NCI-H1417 (cell line): Measurements from ENCODE around the gene MCU.

Experiments used
- DNase-seq, 3 experiments: peaks; one replicate each; lab custom pipeline; 2025; lab: John Stamatoyannopoulos, UW

The MCU gene

DNA sequence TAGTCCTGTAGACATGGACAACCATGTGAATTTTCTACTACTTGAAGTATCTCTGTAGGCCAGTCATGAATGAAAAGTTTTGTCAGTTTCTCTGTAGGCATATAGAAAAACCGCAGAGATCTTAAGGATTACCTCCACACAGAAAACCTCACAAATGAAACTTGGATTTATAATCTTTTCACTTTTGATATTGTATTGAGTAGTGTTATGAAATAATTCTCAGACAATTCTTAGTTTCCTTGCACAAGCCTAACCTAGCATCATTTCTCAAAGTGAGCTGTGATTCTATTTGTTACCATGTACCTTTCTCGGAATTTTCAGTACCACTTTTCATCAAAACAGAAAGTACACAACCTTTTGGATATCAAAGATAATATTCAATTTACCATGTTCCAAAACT lies 150.2 kb downstream of the MCU start:
- no peak for DNase-seq

GRCh38 chr10:72846238-72846637 lies 154.3 kb downstream of the MCU start:
- DNase-seq, result no peak

DNA sequence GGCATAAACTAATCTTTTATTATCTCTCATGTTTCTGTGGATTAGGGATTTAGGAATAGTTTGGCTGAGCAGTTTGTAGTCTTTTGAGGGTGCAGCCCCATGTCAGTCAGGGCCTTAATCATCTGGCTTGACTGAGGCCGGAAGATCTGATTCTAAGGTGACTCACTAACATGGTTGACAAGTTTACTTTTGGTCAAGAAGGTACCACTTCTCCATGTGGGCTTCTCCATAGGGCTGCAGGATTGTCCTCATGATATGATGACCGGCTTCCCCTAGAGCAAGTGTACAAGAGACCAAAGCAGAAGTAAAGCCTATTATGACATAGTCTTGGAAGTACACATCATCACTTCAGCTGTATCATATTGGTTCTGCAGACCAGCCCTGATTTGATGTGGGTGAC lies 155.7 kb downstream of the MCU start:
- no peak for DNase-seq

GRCh38 chr10:72850861-72851260 lies 158.9 kb downstream of the MCU start:
- no peak for DNase-seq

- DNase-seq, result no peak
Observed at GRCh38 chr10:72851509-72851908, 159.6 kb downstream of the MCU start.

DNA sequence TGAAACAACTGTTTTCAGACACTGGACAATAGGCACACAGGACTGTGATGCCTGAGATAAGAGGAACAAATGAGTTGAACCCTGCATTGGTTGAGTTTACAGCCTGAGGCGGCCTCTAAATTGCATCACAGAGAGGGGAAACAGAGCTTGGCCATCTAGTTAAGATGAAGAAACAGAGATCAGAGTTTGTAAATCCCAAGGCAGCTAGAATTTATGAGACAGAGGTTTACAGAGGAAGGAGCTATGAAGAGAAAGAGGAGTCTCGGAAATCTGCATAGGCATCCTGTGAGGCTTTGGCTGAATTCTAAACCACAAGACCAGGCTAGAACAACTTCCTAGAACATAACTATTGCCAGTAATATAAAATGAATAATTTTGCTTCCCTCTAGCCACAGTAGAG lies 160.6 kb downstream of the MCU start:
- no peak for DNase-seq

DNA sequence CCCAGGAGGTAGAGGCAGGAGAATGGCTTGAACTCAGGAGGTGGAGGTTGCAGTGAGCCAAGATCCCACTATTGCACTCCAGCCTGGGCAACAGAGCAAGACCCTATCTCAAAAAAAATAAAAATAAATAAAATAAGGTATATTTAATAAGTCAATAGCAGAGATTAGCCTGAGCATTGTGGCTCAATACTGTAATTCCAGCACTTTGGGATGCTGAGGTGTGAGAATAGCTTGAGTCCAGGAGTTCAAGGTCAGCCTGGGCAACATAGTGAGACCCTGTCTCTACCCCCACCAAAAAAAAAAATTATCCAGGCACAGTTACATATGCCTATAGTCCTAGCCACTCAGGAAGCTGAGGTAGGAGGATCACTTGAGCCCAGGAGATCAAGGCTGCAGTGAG lies 163.2 kb downstream of the MCU start:
- no peak for DNase-seq

DNA sequence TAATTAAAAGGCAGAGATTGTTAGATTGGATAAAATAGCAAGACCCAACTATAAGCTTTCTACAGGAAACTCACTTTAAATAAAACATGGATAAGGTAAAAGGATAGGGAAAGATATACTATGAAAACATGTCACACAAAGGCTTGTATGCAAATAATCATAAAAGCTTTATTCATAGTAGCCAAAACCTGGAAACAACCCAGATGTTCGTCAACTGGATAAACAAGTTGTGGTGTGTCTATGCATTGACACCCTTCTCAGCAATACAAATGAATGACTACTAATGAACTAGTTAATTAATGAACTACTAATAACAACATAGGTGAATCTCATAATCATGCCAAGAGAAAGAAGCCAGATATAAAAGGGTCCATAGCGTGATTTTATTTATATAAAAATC lies 163.8 kb downstream of the MCU start:
- DNase-seq, result no peak

GRCh38 chr10:72858067-72858466 lies 166.1 kb downstream of the MCU start:
- no peak for DNase-seq

DNA sequence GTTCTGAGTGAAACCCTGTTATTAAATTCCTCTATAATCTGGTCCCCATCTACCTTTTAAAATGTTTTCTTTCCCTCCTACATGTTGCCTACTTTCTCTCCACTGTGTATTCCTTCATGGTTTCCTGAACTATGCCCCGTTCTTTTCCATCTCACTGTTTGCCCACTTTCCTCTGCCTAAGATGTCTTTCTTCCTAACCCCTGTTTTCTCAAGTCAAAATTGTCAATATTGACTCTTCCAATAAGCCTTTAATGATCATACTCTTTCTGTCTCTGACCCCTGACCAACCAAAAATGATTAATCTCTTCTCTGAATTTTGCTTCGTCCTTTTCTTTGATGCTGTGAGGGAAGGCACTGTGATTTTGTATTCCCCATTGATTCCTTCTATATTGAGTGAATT lies 171.0 kb downstream of the MCU start:
- no peak for DNase-seq

DNA sequence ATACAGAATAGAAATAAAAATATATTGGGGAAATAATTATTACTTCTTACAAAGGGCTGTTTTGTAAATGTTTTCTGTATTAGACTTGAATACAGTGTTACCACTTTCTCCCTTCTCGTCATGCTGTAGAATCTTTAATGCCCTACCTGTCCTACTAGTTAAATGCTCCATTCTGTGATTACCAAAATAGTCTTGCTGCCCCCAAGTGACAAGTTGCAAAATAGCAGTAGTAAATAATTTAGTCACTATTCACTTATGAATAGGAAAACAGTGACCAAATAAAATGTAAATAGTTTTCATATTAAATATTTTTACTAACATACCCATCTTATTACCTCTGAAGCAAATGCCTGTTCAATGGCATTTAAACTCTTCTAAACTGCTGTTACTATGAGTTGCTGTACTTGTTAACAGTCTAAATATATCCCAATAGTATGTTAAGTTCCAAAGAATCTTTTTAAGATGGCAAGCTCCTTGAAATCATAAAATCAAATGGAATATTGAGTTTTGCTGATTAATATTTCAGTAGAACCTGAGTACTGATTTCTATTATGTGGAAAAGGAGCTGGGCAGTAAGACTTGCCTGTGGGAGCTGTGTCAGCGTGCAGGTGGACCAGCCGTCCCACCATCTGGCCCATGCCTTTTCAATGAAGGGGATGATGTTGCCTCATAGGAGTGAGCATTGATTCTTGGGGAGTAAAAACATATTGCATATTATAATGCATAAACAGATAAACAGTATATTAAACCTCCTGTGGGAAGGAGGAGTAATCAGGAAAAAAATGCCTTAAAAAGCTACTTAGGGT lies 183.5 kb downstream of the MCU start:
- DNase-seq, result peak in 1 of 3 experiments; percentile 37

- no peak for DNase-seq
Observed at GRCh38 chr10:72879245-72879644, 187.3 kb downstream of the MCU start.

GRCh38 chr10:72881291-72881690 lies 189.3 kb downstream of the MCU start:
- no peak for DNase-seq

- no peak for DNase-seq
Observed at GRCh38 chr10:72883861-72884260, 191.9 kb downstream of the MCU start.

- no peak for DNase-seq
Observed at GRCh38 chr10:72885953-72886352, 194.0 kb downstream of the MCU start.

- peak in 1 of 3 experiments; percentile 2 for DNase-seq
Observed at GRCh38 chr10:72886621-72887020, 194.7 kb downstream of the MCU start.

GRCh38 chr10:72887043-72887442 lies 195.1 kb downstream of the MCU start:
- DNase-seq, result no peak

- no peak for DNase-seq
Observed at GRCh38 chr10:72888151-72888638, 196.3 kb downstream of the MCU start.

DNA sequence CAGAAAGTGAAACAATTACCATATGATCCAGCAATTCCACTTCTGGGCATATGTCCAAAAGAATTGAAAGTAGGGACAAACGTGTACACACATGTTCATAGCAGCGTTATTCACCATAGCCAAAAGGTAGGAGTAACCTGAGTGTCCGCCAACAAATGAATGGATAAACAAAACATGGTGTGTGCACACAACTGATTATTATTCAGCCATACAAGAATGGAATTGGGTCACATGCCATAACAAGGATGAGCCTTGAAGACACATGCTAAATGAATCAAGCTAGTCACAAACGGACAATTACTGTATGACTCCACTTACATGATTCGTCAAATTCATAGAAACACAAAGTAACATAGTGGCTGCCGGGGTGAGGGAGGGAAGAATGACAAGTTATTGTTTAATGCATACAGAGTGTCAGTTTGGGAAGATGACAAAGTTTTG lies 197.5 kb downstream of the MCU start:
- DNase-seq, result peak in 2 of 3 experiments; percentile 14 to 44

DNA sequence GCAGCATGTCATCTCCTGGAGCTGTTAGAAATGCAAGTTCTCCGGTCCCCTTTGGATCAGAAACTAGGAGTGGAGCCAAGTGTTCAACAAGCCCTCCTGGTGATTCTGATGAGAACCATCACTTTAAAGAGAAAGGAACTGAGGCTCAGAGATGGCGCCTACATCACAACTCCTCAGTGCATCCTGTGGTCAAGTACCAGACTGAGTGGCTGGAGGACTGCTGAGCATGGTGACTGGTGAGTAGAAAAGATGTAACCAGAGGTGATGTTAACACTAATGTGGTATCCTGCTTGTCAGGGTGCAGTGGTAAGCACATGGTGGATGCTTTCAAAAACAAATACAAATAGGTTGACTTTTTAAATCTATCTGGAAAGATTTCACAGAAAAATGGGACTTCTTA lies 198.1 kb downstream of the MCU start:
- DNase-seq, result no peak

DNA sequence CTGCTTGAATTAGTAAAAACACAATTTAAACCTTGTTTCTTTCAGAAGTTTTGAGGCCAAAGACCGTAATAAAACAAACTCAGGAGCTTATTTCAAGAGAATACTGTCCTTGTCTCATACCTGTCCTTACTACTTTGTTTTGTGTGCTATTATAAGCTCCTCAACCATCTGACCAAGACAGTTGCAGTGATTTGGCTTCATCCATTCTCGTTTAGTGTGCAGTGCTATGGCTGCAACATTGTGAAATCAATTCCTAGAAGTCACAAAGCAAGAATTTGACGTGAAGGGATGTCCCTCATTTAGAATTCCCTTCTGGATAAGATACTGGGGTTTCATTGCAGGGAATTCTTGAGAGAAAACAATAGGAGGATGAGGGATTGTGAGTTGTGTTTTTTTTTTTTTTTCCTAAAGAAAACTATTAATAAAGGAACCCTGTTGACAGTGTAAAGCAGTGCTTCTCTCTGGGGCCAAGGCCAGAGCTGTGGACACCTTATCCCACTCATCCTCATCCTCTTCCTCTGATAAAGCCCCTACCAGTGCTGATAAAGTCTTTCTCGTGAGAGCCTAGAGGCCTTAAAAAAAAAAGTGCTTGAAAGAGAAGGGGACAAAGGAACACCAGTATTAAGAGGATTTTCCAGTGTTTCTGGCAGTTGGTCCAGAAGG lies 201.3 kb downstream of the MCU start, which contains the start of gene OIT3:
OIT3 (plus strand) TSS at position 604 of the 663 bp plus-strand sequence. CDS start 60 bp downstream, outside the sequence.
- DNase-seq, result no peak

DNA sequence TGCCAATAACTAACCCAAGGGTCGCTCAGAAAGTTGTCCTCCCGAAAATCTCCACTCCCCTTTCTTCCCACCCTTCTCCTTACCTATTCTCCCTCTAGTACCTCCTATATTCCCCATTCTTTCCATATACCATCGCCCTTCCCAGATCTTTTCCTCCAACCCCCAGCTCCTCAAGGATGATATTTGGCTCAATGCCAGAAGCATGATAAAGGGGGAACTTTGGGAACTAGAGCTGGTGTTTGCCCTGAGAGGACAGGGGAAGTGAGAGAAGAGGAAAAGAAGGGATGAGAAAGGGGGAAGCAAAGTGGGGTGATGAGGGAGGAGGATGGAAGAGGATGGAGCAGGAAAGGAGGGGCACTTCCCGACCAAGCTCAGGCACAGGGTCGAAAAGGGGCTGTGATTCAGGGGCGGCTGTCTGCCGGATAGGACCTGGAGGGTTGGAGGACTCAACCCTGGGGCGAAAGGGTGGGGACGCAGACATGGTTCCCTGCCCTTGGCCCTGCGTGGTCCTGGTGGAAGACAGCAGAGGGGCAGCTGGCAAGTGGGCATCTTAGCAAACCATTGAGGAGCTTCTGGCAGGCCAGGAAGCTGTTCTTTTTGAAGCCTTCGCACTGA lies 203.4 kb downstream of the MCU start:
- no peak for DNase-seq

DNA sequence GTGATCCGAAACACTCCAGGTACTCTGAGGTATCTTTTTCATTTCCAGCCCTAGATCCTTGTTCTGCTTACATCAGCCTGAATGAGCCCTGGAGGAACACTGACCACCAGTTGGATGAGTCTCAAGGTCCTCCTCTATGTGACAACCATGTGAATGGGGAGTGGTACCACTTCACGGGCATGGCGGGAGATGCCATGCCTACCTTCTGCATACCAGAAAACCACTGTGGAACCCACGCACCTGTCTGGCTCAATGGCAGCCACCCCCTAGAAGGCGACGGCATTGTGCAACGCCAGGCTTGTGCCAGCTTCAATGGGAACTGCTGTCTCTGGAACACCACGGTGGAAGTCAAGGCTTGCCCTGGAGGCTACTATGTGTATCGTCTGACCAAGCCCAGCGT lies 206.7 kb downstream of the MCU start:
- DNase-seq, result no peak
